ENCODE measurements around the gene GCLC. TPM values are rescaled to one million over a fixed set of nuclear protein-coding genes. Genes with fewer than 3 reads are reported as not detected.
A peak's percentile ranks its signal among the peaks of the same experiment; 100 is the strongest.

The GCLC gene
- total and polyA plus RNA-seq, 2 donors (not counting 1 experiment from before 2014, with no cell fraction given), result 10.7 to 25.8 TPM

- peak overlapping the region; percentile 57 to 87 (median 65) for H3K4me3 ChIP-seq (ENCODE audit: control extremely low read depth in 1 of 5, extremely low read depth in 1 of 5, insufficient read depth in 1 of 5, low read depth in 2 of 5, low read length in 4 of 5)
- ATAC-seq (ENCODE audit: low read depth), result peak; percentile 1
- intact Hi-C loops (cut with micrococcal nuclease), result loop anchor here (5.0 to 10.0 kb wide), 3 partner anchors 180 to 1262 kb away; partner anchors contain the start of gene MCM3
- peak overlapping the region; percentile 85 for H3K27ac Mint-ChIP-seq
- CTCF ChIA-PET, result interaction anchor here (0.6 to 3.1 kb wide), 8 partner anchors 54 to 1240 kb away, joined by 3 to 33 read pairs (median 4); partner anchors contain the start of gene LRRC1
- TF ChIP-seq CTCF (IDR thresholded peaks at IDR 0.05) (no peak), EZH2 (IDR thresholded peaks at IDR 0.05; ENCODE audit: borderline replicate concordance, insufficient read depth, low read depth, low read length, poor library complexity, severe bottlenecking) (no peak)
- H3K9me3 Mint-ChIP-seq (ENCODE audit: insufficient read depth), result peaks cover 3% of the 10 kb centered on the region
- POLR2A ChIA-PET, result interaction anchor here (0.7 to 1.0 kb wide), 3 partner anchors 104 to 315 kb away, joined by 4 to 5 read pairs (median 5); no protein-coding TSS in a partner anchor
- H3K36me3 ChIP-seq (replicated peaks in 1 of 2; ENCODE audit: control extremely low read depth in 1 of 2, control insufficient read depth in 1 of 2, extremely low read depth in 1 of 2, insufficient read depth in 2 of 2, low read length in 1 of 2), result no peaks in the 10 kb centered on the region
- peaks cover 54% of the 10 kb centered on the region for H3K4me1 Mint-ChIP-seq
- H3K9me3 ChIP-seq (ENCODE audit: control extremely low read depth in 1 of 3, control insufficient read depth in 2 of 3, insufficient read depth in 1 of 3, low read length in 2 of 3), result peaks cover 0 to 4% (median 0%) of the 10 kb centered on the region in 3 donors
- H3K4me3 Mint-ChIP-seq, result peak overlapping the region; percentile 90
- H3K4me1 ChIP-seq (ENCODE audit: control insufficient read depth in 2 of 2, insufficient read depth in 2 of 2, low read length in 2 of 2), result peaks cover 22 to 38% of the 10 kb centered on the region in 2 donors
- H3K79me2 ChIP-seq (ENCODE audit: control insufficient read depth, insufficient read depth, low read length), result peaks cover 3% of the 10 kb centered on the region
- H3K9ac ChIP-seq (ENCODE audit: low read length), result peak overlapping the region; percentile 71
- no peaks in the 10 kb centered on the region for H3K27me3 ChIP-seq (replicated peaks in 1 of 4; ENCODE audit: control extremely low read depth in 1 of 4, control insufficient read depth in 3 of 4, insufficient read depth in 4 of 4, low read length in 3 of 4)
- H3K27ac ChIP-seq (ENCODE audit: low read length in 2 of 2), result peak overlapping the region; percentile 31 to 38
- no peaks in the 10 kb centered on the region for H3K27me3 Mint-ChIP-seq
- H4K20me1 ChIP-seq (ENCODE audit: control insufficient read depth, insufficient read depth, low read length, poor library complexity, severe bottlenecking), result peaks cover 9% of the 10 kb centered on the region
- DNase-seq, result no peak
- peak overlapping the region; percentile 72 for H3K4me2 ChIP-seq (replicated peaks; ENCODE audit: low read depth, low read length, poor library complexity, severe bottlenecking)
- WGBS (ENCODE audit: insufficient coverage), result 4% methylated on average over 7 of the region's 12 CpGs
- peak overlapping the region; percentile 76 for H2AFZ ChIP-seq (ENCODE audit: insufficient read depth, low read depth, low read length, poor library complexity, severe bottlenecking)
Observed at GRCh38 chr6:53547166-53547810, 2.4 kb upstream of the GCLC start.

DNA sequence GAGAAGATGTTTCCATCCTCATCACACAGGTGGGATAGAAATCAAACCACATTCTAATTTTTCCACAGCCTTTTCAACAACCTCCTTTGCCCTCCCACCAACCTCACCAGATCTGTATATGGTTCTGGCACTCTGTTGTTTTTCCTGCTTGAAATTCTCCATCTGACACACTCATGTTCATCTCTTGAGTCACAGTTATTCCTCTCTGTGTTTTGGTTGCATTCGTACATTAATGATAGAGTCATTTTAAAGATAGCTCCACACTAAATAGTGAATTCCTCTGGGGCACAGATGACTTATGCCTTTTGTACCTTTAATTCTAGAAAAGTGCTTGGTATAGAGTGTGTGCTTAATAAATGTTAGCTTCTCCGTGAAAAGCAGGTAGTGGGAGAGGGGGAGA is 1.4 kb upstream of the GCLC start:
- Mint-ChIP-seq H3K27ac (no peak overlapping the region), H3K4me3 (peak overlapping the region; percentile 89), H3K27me3 (no peaks in the 10 kb centered on the region), H3K4me1 (peaks cover 46% of the 10 kb centered on the region), H3K9me3 (ENCODE audit: insufficient read depth) (peaks cover 3% of the 10 kb centered on the region)
- Histone ChIP-seq H4K20me1 (ENCODE audit: control insufficient read depth, insufficient read depth, low read length, poor library complexity, severe bottlenecking) (peaks cover 13% of the 10 kb centered on the region), H3K4me3 (ENCODE audit: control extremely low read depth in 1 of 5, extremely low read depth in 1 of 5, insufficient read depth in 1 of 5, low read depth in 2 of 5, low read length in 4 of 5) (no peak overlapping the region), H3K9me3 (ENCODE audit: control extremely low read depth in 1 of 3, control insufficient read depth in 2 of 3, insufficient read depth in 1 of 3, low read length in 2 of 3) (peaks cover 0 to 4% (median 0%) of the 10 kb centered on the region in 3 donors), H3K4me2 (replicated peaks; ENCODE audit: low read depth, low read length, poor library complexity, severe bottlenecking) (no peak overlapping the region), H3K36me3 (replicated peaks in 1 of 2; ENCODE audit: control extremely low read depth in 1 of 2, control insufficient read depth in 1 of 2, extremely low read depth in 1 of 2, insufficient read depth in 2 of 2, low read length in 1 of 2) (no peaks in the 10 kb centered on the region), H3K27me3 (replicated peaks in 1 of 4; ENCODE audit: control extremely low read depth in 1 of 4, control insufficient read depth in 3 of 4, insufficient read depth in 4 of 4, low read length in 3 of 4) (no peaks in the 10 kb centered on the region), H3K79me2 (ENCODE audit: control insufficient read depth, insufficient read depth, low read length) (peaks cover 6% of the 10 kb centered on the region), H3K9ac (ENCODE audit: low read length) (no peak overlapping the region), H2AFZ (ENCODE audit: insufficient read depth, low read depth, low read length, poor library complexity, severe bottlenecking) (no peak overlapping the region), H3K4me1 (ENCODE audit: control insufficient read depth in 2 of 2, insufficient read depth in 2 of 2, low read length in 2 of 2) (peaks cover 22 to 32% of the 10 kb centered on the region in 2 donors), H3K27ac (ENCODE audit: low read length in 2 of 2) (no peak overlapping the region)
- ChIA-PET POLR2A (no interaction called here), CTCF (interaction anchor here (3.1 kb wide), 1 partner anchor 105 kb away, joined by 33 read pairs; no protein-coding TSS in a partner anchor)
- DNase-seq (no peak), ATAC-seq (ENCODE audit: low read depth) (no peak)
- intact Hi-C loops (cut with micrococcal nuclease), result loop anchor here (5.0 to 10.0 kb wide), 3 partner anchors 181 to 1261 kb away; partner anchors contain the start of gene MCM3
- no CpG with 5 or more reads among the region's 2 CpGs for WGBS (ENCODE audit: insufficient coverage)
- TF ChIP-seq EZH2 (IDR thresholded peaks at IDR 0.05; ENCODE audit: borderline replicate concordance, insufficient read depth, low read depth, low read length, poor library complexity, severe bottlenecking), result no peak
- TF ChIP-seq CTCF (IDR thresholded peaks at IDR 0.05), result no peak

Data from B cell (primary cell).